Gastrocnemius medialis (tissue), 4 donors: Measurements from ENCODE around the gene PRICKLE2. TPM values are rescaled to one million over a fixed set of nuclear protein-coding genes. Genes with fewer than 3 reads are reported as not detected.

Source experiments
- ATAC-seq, 2 donors: fragments of 150-250 bp; one replicate each; pipeline ENCODE4 v1.9.1; 2016
- DNase-seq, 2 donors: peaks; one replicate each; pipeline ENCODE4 v3.0.0-alpha.2; 2019
- H3K27ac ChIP-seq, 4 donors: fragments of 200-600 bp; sonication (generic); 1 replicate in 1 of 4; 2 replicates in 3 of 4; pipeline ENCODE4 v1.5.1; 2016 to 2018; ENCODE audit warnings: mild to moderate bottlenecking in 2 of 4, moderate library complexity in 1 of 4
- H3K27me3 ChIP-seq, 3 donors: fragments of 200-600 bp; sonication (generic) in 2 of 3; 1 replicate in 1 of 3; 2 replicates in 2 of 3; pipeline versions ENCODE4 v1.5.1 to v1.6.0; 2016 to 2019; ENCODE audit warnings: mild to moderate bottlenecking in 1 of 3, moderate library complexity in 1 of 3
- H3K36me3 ChIP-seq, 2 donors: fragments of 200-600 bp; sonication (generic) in 1 of 2; one replicate each; pipeline ENCODE4 v1.5.1; 2017 to 2018
- H3K4me1 ChIP-seq, 2 donors: fragments of 200-600 bp; sonication (generic) in 1 of 2; one replicate each; pipeline ENCODE4 v1.5.1; 2016 to 2017; ENCODE audit warnings: mild to moderate bottlenecking in 2 of 2
- H3K4me3 ChIP-seq, 4 donors: fragments of 200-600 bp; sonication (generic) in 3 of 4; 1 replicate in 1 of 4; 2 replicates in 3 of 4; pipeline ENCODE4 v1.5.1; 2016 to 2019; ENCODE audit warnings: mild to moderate bottlenecking in 2 of 4
- H3K9me3 ChIP-seq, 3 donors: fragments of 200-600 bp; sonication (generic) in 2 of 3; 1 replicate in 1 of 3; 2 replicates in 2 of 3; pipeline ENCODE4 v1.5.1; 2016 to 2019
- CTCF ChIP-seq, 5 experiments: fragments of 450-650 bp in 3 of 5; fragments of 200-600 bp in 2 of 5; sonication (generic) in 2 of 5; IDR thresholded peaks in 4 of 5; conservative IDR thresholded peaks in 1 of 5; 1 replicate in 4 of 5; 2 replicates in 1 of 5; pipeline ENCODE4 v1.5.1; 2016 to 2019; ENCODE audit warnings: antibody characterized with exemption in 5 of 5, mild to moderate bottlenecking in 3 of 5, moderate library complexity in 3 of 5
- POLR2A ChIP-seq, 2 donors: fragments of 450-650 bp; IDR thresholded peaks; one replicate each; pipeline ENCODE4 v1.6.1; 2017; ENCODE audit warnings: antibody characterized with exemption in 2 of 2, mild to moderate bottlenecking in 2 of 2, moderate library complexity in 2 of 2
- in situ Hi-C, 4 donors: fragments of 200-750 bp; cut with MboI; loops; one replicate each; pipeline versions ENCODE4 v1.15.0 to v1.8.0; 2017; ENCODE audit warnings: low sequenced_read_pairs in 4 of 4
- intact Hi-C: fragments of 100-400 bp; cut with DNase I; formaldehyde crosslinking; loops from one replicate; pipeline ENCODE4 v1.15.1; 2023; ENCODE audit warnings: low total_unique reads
- total RNA-seq, 4 donors: library from RNA; depleted of rRNA; stranded (reverse); fragments of >200 nt; gene quantifications; one replicate each; pipeline versions ENCODE4 v1.1.0 to v1.2.3, GENCODE V29; 2016

Gene PRICKLE2
- total RNA-seq, 4 donors from 2014 or later: 3.6 to 6.7 (median 4.6) TPM

- Histone ChIP-seq H3K4me3 (no peak overlapping the region), H3K36me3 (no peaks in the 10 kb centered on the region), H3K27me3 (no peaks in the 10 kb centered on the region), H3K27ac (no peak overlapping the region), H3K9me3 (no peaks in the 10 kb centered on the region), H3K4me1 (peaks cover 0 to 11% of the 10 kb centered on the region in 2 donors)
- no peak for TF ChIP-seq CTCF (IDR thresholded peaks at IDR 0.05 in 4 of 5, conservative IDR thresholded peaks at IDR 0.05 in 1 of 5)
- no peak for TF ChIP-seq POLR2A (IDR thresholded peaks at IDR 0.05)
- no peak for DNase-seq
- intact Hi-C loops (no loop called here), in situ Hi-C loops (no loop called here)
- ATAC-seq: no peak
Measured at GRCh38 chr3:64255741-64256340, 30.6 kb upstream of the PRICKLE2 start.

- in situ Hi-C loops (no loop called here), intact Hi-C loops (no loop called here)
- no peak for TF ChIP-seq POLR2A (IDR thresholded peaks at IDR 0.05)
- no peak for TF ChIP-seq CTCF (IDR thresholded peaks at IDR 0.05 in 4 of 5, conservative IDR thresholded peaks at IDR 0.05 in 1 of 5)
- DNase-seq (no peak), ATAC-seq (no peak)
- H3K9me3 ChIP-seq: no peaks in the 10 kb centered on the region
- H3K4me3 ChIP-seq: no peak overlapping the region
- no peaks in the 10 kb centered on the region for H3K27me3 ChIP-seq
- no peaks in the 10 kb centered on the region for H3K36me3 ChIP-seq
- no peak overlapping the region for H3K27ac ChIP-seq
- H3K4me1 ChIP-seq: no peaks in the 10 kb centered on the region
Measured at GRCh38 chr3:64254443-64254842, 29.2 kb upstream of the PRICKLE2 start.

- Histone ChIP-seq H3K4me3 (no peak overlapping the region), H3K36me3 (no peaks in the 10 kb centered on the region), H3K27ac (no peak overlapping the region), H3K4me1 (no peaks in the 10 kb centered on the region), H3K27me3 (no peaks in the 10 kb centered on the region), H3K9me3 (no peaks in the 10 kb centered on the region)
- TF ChIP-seq POLR2A (IDR thresholded peaks at IDR 0.05) (no peak), CTCF (IDR thresholded peaks at IDR 0.05 in 4 of 5, conservative IDR thresholded peaks at IDR 0.05 in 1 of 5) (no peak)
- in situ Hi-C loops: no loop called here
- no peak for ATAC-seq
- no peak for DNase-seq
- intact Hi-C loops: no loop called here
Measured at GRCh38 chr3:64253689-64254088, 28.4 kb upstream of the PRICKLE2 start.

GRCh38 chr3:64251019-64251418 is 25.8 kb upstream of the PRICKLE2 start:
- in situ Hi-C loops: no loop called here

More at GRCh38 chr3:64251019-64251418, 25.8 kb upstream of the PRICKLE2 start:
- H3K27me3 ChIP-seq: no peaks in the 10 kb centered on the region
- H3K4me1 ChIP-seq: no peaks in the 10 kb centered on the region
- no peak for ATAC-seq
- H3K27ac ChIP-seq: no peak overlapping the region
- no peak for DNase-seq
- no peak overlapping the region for H3K4me3 ChIP-seq
- intact Hi-C loops: no loop called here
- no peaks in the 10 kb centered on the region for H3K36me3 ChIP-seq
- H3K9me3 ChIP-seq: no peaks in the 10 kb centered on the region
- TF ChIP-seq POLR2A (IDR thresholded peaks at IDR 0.05) (no peak), CTCF (IDR thresholded peaks at IDR 0.05 in 4 of 5, conservative IDR thresholded peaks at IDR 0.05 in 1 of 5) (no peak)
